ENCODE measurements around the gene TBC1D22A.

DNA sequence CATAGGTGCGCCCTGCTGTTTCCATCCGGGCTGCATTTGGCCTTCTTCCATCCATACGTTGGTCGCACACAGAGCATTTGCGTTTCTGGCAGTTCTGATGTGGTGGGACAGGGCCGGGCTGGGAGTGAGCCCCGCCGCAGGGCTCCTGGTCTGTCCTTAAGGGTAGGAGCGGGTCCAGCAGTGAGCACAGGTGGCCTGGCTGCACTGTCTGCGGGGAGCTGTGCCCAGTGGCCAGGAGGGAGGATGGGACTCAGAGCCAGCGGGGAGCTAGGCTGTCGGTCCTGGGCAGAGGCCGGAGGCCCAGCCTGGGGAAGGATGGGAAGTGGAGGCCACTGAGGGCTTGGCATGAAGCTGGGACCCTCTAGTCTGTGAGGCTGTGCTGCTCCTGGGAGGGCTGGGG, 385.1 kb downstream of the TBC1D22A start:
- TF ChIP-seq FOXM1 (IDR thresholded peaks at IDR 0.05; ENCODE audit: low read depth, low read length): no peak
- TF ChIP-seq EGR1 (IDR thresholded peaks at IDR 0.05; ENCODE audit: borderline replicate concordance in 1 of 2, low read depth in 2 of 2, low read length in 2 of 2): no peak
- TF ChIP-seq CREB1 (IDR thresholded peaks at IDR 0.05; ENCODE audit: low read depth): no peak

Data from GM12878 (cell line).